Esophagus squamous epithelium (tissue), 5 donors: ENCODE results near the gene THRA. TPM values are rescaled to one million over a fixed set of nuclear protein-coding genes. Genes with fewer than 3 reads are reported as not detected.

Source experiments
- DNase-seq: peaks from one replicate; lab custom pipeline; 2025; lab: John Stamatoyannopoulos, UW
- H3K27ac ChIP-seq, 4 donors: fragments of 200-600 bp; sonication (generic); one replicate each; pipeline ENCODE4 v1.5.1; 2016 to 2019; ENCODE audit warnings: mild to moderate bottlenecking in 1 of 4
- H3K27me3 ChIP-seq, 4 donors: fragments of 200-600 bp; sonication (generic); 1 replicate in 3 of 4; 2 replicates in 1 of 4; pipeline versions ENCODE4 v1.5.1 to v1.6.0; 2017 to 2021; ENCODE audit warnings: antibody characterized with exemption in 1 of 4
- H3K36me3 ChIP-seq, 3 donors: fragments of 200-600 bp; sonication (generic); one replicate each; pipeline ENCODE4 v1.5.1; 2016 to 2019
- H3K4me1 ChIP-seq, 3 donors: fragments of 200-600 bp; sonication (generic); one replicate each; pipeline ENCODE4 v1.5.1; 2017 to 2019
- H3K4me3 ChIP-seq, 4 donors: fragments of 200-600 bp; sonication (generic); 1 replicate in 3 of 4; 2 replicates in 1 of 4; pipeline ENCODE4 v1.5.1; 2016 to 2019; ENCODE audit warnings: mild to moderate bottlenecking in 2 of 4, moderate library complexity in 1 of 4
- H3K9me3 ChIP-seq, 3 donors: fragments of 200-600 bp; sonication (generic); one replicate each; pipeline ENCODE4 v1.5.1; 2016 to 2019
- CTCF ChIP-seq, 6 experiments: fragments of 450-650 bp in 4 of 6; fragments of 200-600 bp in 2 of 6; sonication (generic) in 2 of 6; IDR thresholded peaks; one replicate each; pipeline ENCODE4 v1.5.1; 2016 to 2019; ENCODE audit warnings: antibody characterized with exemption in 6 of 6, mild to moderate bottlenecking in 4 of 6, moderate library complexity in 4 of 6
- POLR2A ChIP-seq, 4 donors: fragments of 450-650 bp; IDR thresholded peaks; one replicate each; pipeline ENCODE4 v1.6.1; 2017; ENCODE audit warnings: antibody characterized with exemption in 4 of 4, mild to moderate bottlenecking in 4 of 4, moderate library complexity in 3 of 4
- WGBS, 2 donors: methylation state at CpG; one replicate each; pipeline ENCODE4 v1.1.5; 2018; 5-methylcytosine and 5-hydroxymethylcytosine counted together
- intact Hi-C: fragments of 100-400 bp; cut with DNase I; formaldehyde crosslinking; loops from one replicate; pipeline ENCODE4 v1.15.0; 2022
- total RNA-seq, 4 donors: library from RNA; depleted of rRNA; stranded (reverse); fragments of >200 nt; gene quantifications; one replicate each; pipeline ENCODE4 v1.1.0, GENCODE V29; 2016
- donor health status: DM: yes; HTN: yes; CAD: no.

The THRA gene
- total RNA-seq, 4 donors from 2014 or later, result 4.2 to 27.1 (median 13.4) TPM

GRCh38 chr17:40060887-40061608 lies 1.7 kb upstream of the THRA start:
- 75 to 86% methylated on average over 7 to 10 of the region's 11 CpGs for WGBS, 2 donors
- intact Hi-C loops, result loop anchor here (10.0 kb wide), 1 partner anchor 54 kb away; no protein-coding TSS in a partner anchor
- Histone ChIP-seq H3K4me1 (peaks cover 29 to 77% (median 45%) of the 10 kb centered on the region in 3 donors), H3K4me3 (no peak overlapping the region), H3K27me3 (no peaks in the 10 kb centered on the region), H3K9me3 (no peaks in the 10 kb centered on the region), H3K27ac (peak overlapping the region in 1 of 4 donors; percentile 94), H3K36me3 (no peaks in the 10 kb centered on the region)
- DNase-seq, result no peak
- TF ChIP-seq POLR2A (IDR thresholded peaks at IDR 0.05) (no peak), CTCF (IDR thresholded peaks at IDR 0.05) (no peak)

GRCh38 chr17:40061609-40062038 lies 1.1 kb upstream of the THRA start:
- TF ChIP-seq POLR2A (IDR thresholded peaks at IDR 0.05) (no peak), CTCF (IDR thresholded peaks at IDR 0.05) (no peak)
- WGBS, 2 donors, result 39 to 85% methylated on average over 2 to 3 of the region's 10 CpGs
- intact Hi-C loops, result loop anchor here (10.0 kb wide), 1 partner anchor 53 kb away; no protein-coding TSS in a partner anchor
- no peaks in the 10 kb centered on the region for H3K9me3 ChIP-seq
- no peaks in the 10 kb centered on the region for H3K36me3 ChIP-seq
- H3K27ac ChIP-seq, result peak overlapping the region; percentile 60 to 98 (median 95)
- no peak overlapping the region for H3K4me3 ChIP-seq
- no peak for DNase-seq
- no peaks in the 10 kb centered on the region for H3K27me3 ChIP-seq
- peaks cover 29 to 83% (median 47%) of the 10 kb centered on the region in 3 donors for H3K4me1 ChIP-seq

- H3K4me1 ChIP-seq, result peaks cover 28 to 92% (median 53%) of the 10 kb centered on the region in 3 donors
Observed at GRCh38 chr17:40063187-40063771, 514 bp downstream of the THRA start.

GRCh38 chr17:40063901-40064531 lies 1.3 kb downstream of the THRA start:
- Histone ChIP-seq H3K27me3 (no peaks in the 10 kb centered on the region), H3K36me3 (no peaks in the 10 kb centered on the region), H3K4me3 (peak overlapping the region; percentile 88 to 100 (median 100)), H3K27ac (peak overlapping the region; percentile 93 to 98 (median 95)), H3K9me3 (no peaks in the 10 kb centered on the region), H3K4me1 (peaks cover 34 to 92% (median 54%) of the 10 kb centered on the region in 3 donors)
- no peak for DNase-seq
- intact Hi-C loops, result loop anchor here (10.0 kb wide), 1 partner anchor 51 kb away; no protein-coding TSS in a partner anchor
- WGBS, 2 donors, result 14 to 24% methylated on average over 8 to 10 of the region's 10 CpGs
- TF ChIP-seq POLR2A (IDR thresholded peaks at IDR 0.05), result no peak

More at GRCh38 chr17:40063187-40063771, 514 bp downstream of the THRA start:
- H3K36me3 ChIP-seq, result no peaks in the 10 kb centered on the region
- WGBS, 2 donors, result 0% methylated on average over 1 to 5 of the region's 42 CpGs
- H3K4me3 ChIP-seq, result peak overlapping the region; percentile 88 to 100 (median 100)
- H3K27ac ChIP-seq, result peak overlapping the region; percentile 93 to 98 (median 95)
- H3K27me3 ChIP-seq, result no peaks in the 10 kb centered on the region
- TF ChIP-seq POLR2A (IDR thresholded peaks at IDR 0.05) (peak in 2 of 4 donors; percentile 38 to 40), CTCF (IDR thresholded peaks at IDR 0.05) (no peak)
- H3K9me3 ChIP-seq, result no peaks in the 10 kb centered on the region
- no peak for DNase-seq
- intact Hi-C loops, result loop anchor here (10.0 kb wide), 1 partner anchor 52 kb away; no protein-coding TSS in a partner anchor

- intact Hi-C loops, result loop anchor here (10.0 kb wide), 1 partner anchor 50 kb away; no protein-coding TSS in a partner anchor
Observed at GRCh38 chr17:40064971-40065768, 2.4 kb downstream of the THRA start.

More at GRCh38 chr17:40064971-40065768, 2.4 kb downstream of the THRA start:
- Histone ChIP-seq H3K4me3 (peak overlapping the region in 3 of 4 donors; percentile 88 to 100 (median 100)), H3K36me3 (no peaks in the 10 kb centered on the region), H3K9me3 (no peaks in the 10 kb centered on the region), H3K27ac (peak overlapping the region; percentile 51 to 98 (median 94)), H3K27me3 (no peaks in the 10 kb centered on the region), H3K4me1 (peaks cover 46 to 93% (median 64%) of the 10 kb centered on the region in 3 donors)
- TF ChIP-seq POLR2A (IDR thresholded peaks at IDR 0.05), result no peak
- no peak for TF ChIP-seq CTCF (IDR thresholded peaks at IDR 0.05)
- no peak for DNase-seq
- WGBS, 2 donors, result 15 to 20% methylated on average over 8 of the region's 10 CpGs
